Colonic mucosa (tissue), 4 donors: Measurements from ENCODE around the gene BARHL1. TPM values are rescaled to one million over a fixed set of nuclear protein-coding genes. Genes with fewer than 3 reads are reported as not detected.

Experiments
- DNase-seq: peaks from one replicate; pipeline ENCODE4 v3.0.0-alpha.2; 2020
- H3K27ac ChIP-seq: fragments of 200-600 bp; one replicate; pipeline ENCODE4 v1.8.0; 2021
- H3K27me3 ChIP-seq: fragments of 200-600 bp; one replicate; pipeline ENCODE4 v1.8.0; 2021
- H3K36me3 ChIP-seq: fragments of 200-600 bp; one replicate; pipeline ENCODE4 v1.8.0; 2021
- H3K4me1 ChIP-seq: fragments of 200-600 bp; one replicate; pipeline ENCODE4 v1.8.0; 2021; ENCODE audit warnings: mild to moderate bottlenecking
- H3K4me3 ChIP-seq: fragments of 200-600 bp; one replicate; pipeline ENCODE4 v1.8.0; 2021
- H3K9ac ChIP-seq, 2 donors: one replicate each; pipeline ENCODE4 v1.7.0; 2013; ENCODE audit warnings: control low read depth in 2 of 2, low read depth in 2 of 2, low read length in 2 of 2
- H3K9me3 ChIP-seq: fragments of 200-600 bp; one replicate; pipeline ENCODE4 v1.8.0; 2021
- CTCF ChIP-seq: fragments of 200-600 bp; IDR thresholded peaks from one replicate; pipeline ENCODE4 v1.8.0; 2022; ENCODE audit warnings: antibody characterized with exemption, mild to moderate bottlenecking
- intact Hi-C: fragments of 100-400 bp; cut with DNase I; formaldehyde crosslinking; loops from one replicate; pipeline ENCODE4 v1.14.1; 2022
- total RNA-seq, 2 donors: library from RNA; stranded (reverse); fragmentation: NEBNext Ultra II Directional in 1 of 2; extraction: Animal tissue kit (Norgen Biotek cat#: 25700) in 1 of 2; gene quantifications; one replicate each; pipeline ENCODE4 v1.2.1, GENCODE V29; 2021
- donor health status: healthy.
- donor health status: DM: no; HTN: no; CAD: no.
- donor health status: DM: no; HTN: no; CAD: no.

Gene BARHL1
- total RNA-seq, 2 donors from 2014 or later: not detected

- Histone ChIP-seq H3K9me3 (no peaks in the 10 kb centered on the region), H3K36me3 (no peaks in the 10 kb centered on the region), H3K27me3 (peaks cover 83% of the 10 kb centered on the region), H3K4me1 (no peaks in the 10 kb centered on the region), H3K9ac (no peak overlapping the region), H3K27ac (no peak overlapping the region), H3K4me3 (no peak overlapping the region)
- intact Hi-C loops: no loop called here
- no peak for TF ChIP-seq CTCF
- no peak for DNase-seq
Measured at GRCh38 chr9:132588501-132589147, 6.2 kb downstream of the BARHL1 start.

GRCh38 chr9:132589148-132590036 is 7.0 kb downstream of the BARHL1 start:
- no peaks in the 10 kb centered on the region for H3K9me3 ChIP-seq
- H3K27ac ChIP-seq: no peak overlapping the region
- H3K4me1 ChIP-seq: no peaks in the 10 kb centered on the region
- no peaks in the 10 kb centered on the region for H3K36me3 ChIP-seq
- DNase-seq: no peak
- no peak overlapping the region for H3K9ac ChIP-seq
- no peak for TF ChIP-seq CTCF
- intact Hi-C loops: no loop called here
- no peak overlapping the region for H3K4me3 ChIP-seq
- peaks cover 76% of the 10 kb centered on the region for H3K27me3 ChIP-seq

DNA sequence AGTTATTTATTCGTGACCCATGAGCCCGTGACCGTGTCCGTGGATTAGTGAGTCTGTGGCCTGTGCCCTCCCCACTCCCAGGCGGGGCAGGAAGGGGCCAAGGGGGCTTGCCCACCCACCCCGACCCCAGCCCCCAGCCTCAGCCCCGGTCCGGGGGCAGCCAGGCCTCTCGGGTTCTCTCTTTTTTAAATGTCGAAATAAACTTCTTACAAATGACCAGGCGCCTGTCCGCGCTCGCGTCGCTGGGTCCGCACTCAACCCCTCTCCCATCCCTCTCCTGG is 7.6 kb downstream of the BARHL1 start:
- no peaks in the 10 kb centered on the region for H3K9me3 ChIP-seq
- H3K9ac ChIP-seq: no peak overlapping the region
- H3K27ac ChIP-seq: no peak overlapping the region
- TF ChIP-seq CTCF: no peak
- H3K4me1 ChIP-seq: no peaks in the 10 kb centered on the region
- H3K36me3 ChIP-seq: no peaks in the 10 kb centered on the region
- intact Hi-C loops: no loop called here
- H3K27me3 ChIP-seq: peaks cover 70% of the 10 kb centered on the region
- H3K4me3 ChIP-seq: no peak overlapping the region
- no peak for DNase-seq

DNA sequence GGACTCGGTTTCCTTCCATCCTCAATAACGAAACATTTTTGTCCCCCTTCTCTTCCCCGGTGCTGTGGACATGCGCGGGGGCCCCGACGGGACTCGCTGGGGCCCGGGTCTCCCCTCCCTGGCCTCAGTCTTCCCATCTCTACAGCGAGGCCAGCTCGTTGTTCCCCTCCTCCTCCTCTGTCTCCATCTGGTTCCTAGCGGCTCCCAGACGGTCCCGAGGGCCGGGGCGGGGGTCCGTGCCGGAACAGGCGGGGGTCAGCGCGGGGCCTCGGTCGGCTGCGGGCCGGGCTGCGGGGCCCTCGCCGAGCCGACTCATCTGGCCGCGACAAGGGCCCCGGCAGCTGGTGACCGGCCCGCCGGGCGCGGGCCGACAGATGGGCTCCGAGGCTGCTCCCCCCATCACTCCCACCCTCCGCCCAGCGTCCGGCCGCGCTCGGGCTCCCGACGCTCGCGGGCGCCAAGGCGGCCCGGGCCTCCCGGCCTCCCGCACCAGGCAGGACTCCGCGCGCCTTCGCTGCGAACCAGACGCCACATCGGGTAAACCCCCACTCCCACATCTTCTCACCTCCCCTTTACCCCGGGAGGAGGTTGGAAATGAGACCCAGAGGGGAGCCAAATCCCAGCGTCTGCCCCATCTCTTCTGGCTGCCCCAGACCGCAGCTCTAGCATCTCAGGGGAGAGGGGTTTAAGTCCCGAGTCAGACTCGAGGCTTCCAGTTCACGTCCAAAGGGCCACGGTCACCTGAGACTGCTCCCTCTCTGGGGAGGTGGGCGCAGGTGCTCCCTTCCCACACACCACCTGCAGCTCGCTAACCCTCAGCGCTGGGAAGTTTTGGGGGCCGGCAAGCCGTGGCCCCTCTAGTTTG is 8.1 kb downstream of the BARHL1 start:
- intact Hi-C loops: no loop called here
- DNase-seq: no peak
- no peak for TF ChIP-seq CTCF
- H3K4me1 ChIP-seq: no peaks in the 10 kb centered on the region
- no peak overlapping the region for H3K9ac ChIP-seq
- H3K4me3 ChIP-seq: no peak overlapping the region
- H3K9me3 ChIP-seq: no peaks in the 10 kb centered on the region
- H3K27ac ChIP-seq: no peak overlapping the region
- H3K36me3 ChIP-seq: no peaks in the 10 kb centered on the region
- H3K27me3 ChIP-seq: peaks cover 64% of the 10 kb centered on the region

GRCh38 chr9:132591244-132591643 is 8.8 kb downstream of the BARHL1 start:
- intact Hi-C loops: no loop called here
- no peaks in the 10 kb centered on the region for H3K9me3 ChIP-seq
- no peak overlapping the region for H3K9ac ChIP-seq
- peaks cover 57% of the 10 kb centered on the region for H3K27me3 ChIP-seq
- no peaks in the 10 kb centered on the region for H3K4me1 ChIP-seq
- TF ChIP-seq CTCF: no peak
- H3K36me3 ChIP-seq: no peaks in the 10 kb centered on the region
- no peak for DNase-seq
- no peak overlapping the region for H3K4me3 ChIP-seq
- no peak overlapping the region for H3K27ac ChIP-seq
